Measurements from ENCODE around the gene MYO9B.

DNA sequence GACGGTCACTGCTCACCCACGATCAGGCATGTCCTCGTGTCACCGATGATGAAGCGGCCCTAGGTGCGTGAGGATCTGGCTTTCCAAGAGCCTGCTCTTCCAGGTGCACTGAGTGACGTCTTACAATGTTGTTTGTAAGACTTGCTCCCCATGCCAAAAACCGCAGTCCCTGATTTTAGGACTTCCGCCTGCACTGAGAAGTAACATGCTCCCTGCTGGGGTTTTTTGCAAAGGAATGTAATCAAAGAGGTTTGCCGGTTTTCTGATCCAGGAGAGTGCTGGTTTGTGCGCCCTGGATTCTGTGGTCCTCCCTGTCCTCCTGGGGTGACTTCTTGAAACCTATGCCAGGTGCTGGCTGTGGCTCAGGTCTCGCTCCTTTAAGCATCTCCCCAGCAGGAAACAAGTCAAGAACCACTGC, 38.8 kb downstream of the MYO9B start:
- TF ChIP-seq, protein P1, sequence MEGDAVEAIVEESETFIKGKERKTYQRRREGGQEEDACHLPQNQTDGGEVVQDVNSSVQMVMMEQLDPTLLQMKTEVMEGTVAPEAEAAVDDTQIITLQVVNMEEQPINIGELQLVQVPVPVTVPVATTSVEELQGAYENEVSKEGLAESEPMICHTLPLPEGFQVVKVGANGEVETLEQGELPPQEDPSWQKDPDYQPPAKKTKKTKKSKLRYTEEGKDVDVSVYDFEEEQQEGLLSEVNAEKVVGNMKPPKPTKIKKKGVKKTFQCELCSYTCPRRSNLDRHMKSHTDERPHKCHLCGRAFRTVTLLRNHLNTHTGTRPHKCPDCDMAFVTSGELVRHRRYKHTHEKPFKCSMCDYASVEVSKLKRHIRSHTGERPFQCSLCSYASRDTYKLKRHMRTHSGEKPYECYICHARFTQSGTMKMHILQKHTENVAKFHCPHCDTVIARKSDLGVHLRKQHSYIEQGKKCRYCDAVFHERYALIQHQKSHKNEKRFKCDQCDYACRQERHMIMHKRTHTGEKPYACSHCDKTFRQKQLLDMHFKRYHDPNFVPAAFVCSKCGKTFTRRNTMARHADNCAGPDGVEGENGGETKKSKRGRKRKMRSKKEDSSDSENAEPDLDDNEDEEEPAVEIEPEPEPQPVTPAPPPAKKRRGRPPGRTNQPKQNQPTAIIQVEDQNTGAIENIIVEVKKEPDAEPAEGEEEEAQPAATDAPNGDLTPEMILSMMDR (conservative IDR thresholded peaks at IDR 0.05; ENCODE audit: low read length): no peak
- TF ChIP-seq EZH2phosphoT487 (IDR thresholded peaks at IDR 0.05; ENCODE audit: borderline replicate concordance): no peak
